Coronary artery (tissue), 2 donors: ENCODE data around the gene MLX.
A peak's percentile ranks its signal among the peaks of the same experiment; 100 is the strongest.
"Not testable (repeated sequence)": the region's sequence is repeated elsewhere in the genome, so short reads cannot be mapped to it uniquely, and the experiment has no call there.

ENCODE experiments used
- DNase-seq: peaks from one replicate; pipeline ENCODE4 v3.0.0-alpha.2; 2017; ENCODE audit warnings: low spot score
- H3K27ac ChIP-seq, 2 donors: fragments of 200-600 bp; sonication (generic); one replicate each; pipeline ENCODE4 v1.5.1; 2016 to 2019
- H3K4me3 ChIP-seq: fragments of 200-600 bp; sonication (generic); 2 replicates; pipeline ENCODE4 v1.5.1; 2016; ENCODE audit warnings: mild to moderate bottlenecking, moderate library complexity
- CTCF ChIP-seq: fragments of 200-600 bp; sonication (generic); IDR thresholded peaks from one replicate; pipeline ENCODE4 v1.5.1; 2019; ENCODE audit warnings: antibody characterized with exemption

Gene MLX

GRCh38 chr17:42609182-42609813, 42.4 kb downstream of the MLX start, which contains the start of the genes RETREG3 and TUBG1:
Gene RETREG3 (minus strand): TSS chr17:42609374. CDS start chr17:42609324, 50 bp downstream.
Gene TUBG1 (plus strand): TSS chr17:42609683. CDS start chr17:42609738, 55 bp downstream.
- H3K27ac ChIP-seq = peak within 1 kb of the TSS; percentile 81 to 98
- TF ChIP-seq CTCF = no peak
- H3K4me3 ChIP-seq = peak within 1 kb of the TSS; percentile 98
- peak; percentile 99 for DNase-seq

DNA sequence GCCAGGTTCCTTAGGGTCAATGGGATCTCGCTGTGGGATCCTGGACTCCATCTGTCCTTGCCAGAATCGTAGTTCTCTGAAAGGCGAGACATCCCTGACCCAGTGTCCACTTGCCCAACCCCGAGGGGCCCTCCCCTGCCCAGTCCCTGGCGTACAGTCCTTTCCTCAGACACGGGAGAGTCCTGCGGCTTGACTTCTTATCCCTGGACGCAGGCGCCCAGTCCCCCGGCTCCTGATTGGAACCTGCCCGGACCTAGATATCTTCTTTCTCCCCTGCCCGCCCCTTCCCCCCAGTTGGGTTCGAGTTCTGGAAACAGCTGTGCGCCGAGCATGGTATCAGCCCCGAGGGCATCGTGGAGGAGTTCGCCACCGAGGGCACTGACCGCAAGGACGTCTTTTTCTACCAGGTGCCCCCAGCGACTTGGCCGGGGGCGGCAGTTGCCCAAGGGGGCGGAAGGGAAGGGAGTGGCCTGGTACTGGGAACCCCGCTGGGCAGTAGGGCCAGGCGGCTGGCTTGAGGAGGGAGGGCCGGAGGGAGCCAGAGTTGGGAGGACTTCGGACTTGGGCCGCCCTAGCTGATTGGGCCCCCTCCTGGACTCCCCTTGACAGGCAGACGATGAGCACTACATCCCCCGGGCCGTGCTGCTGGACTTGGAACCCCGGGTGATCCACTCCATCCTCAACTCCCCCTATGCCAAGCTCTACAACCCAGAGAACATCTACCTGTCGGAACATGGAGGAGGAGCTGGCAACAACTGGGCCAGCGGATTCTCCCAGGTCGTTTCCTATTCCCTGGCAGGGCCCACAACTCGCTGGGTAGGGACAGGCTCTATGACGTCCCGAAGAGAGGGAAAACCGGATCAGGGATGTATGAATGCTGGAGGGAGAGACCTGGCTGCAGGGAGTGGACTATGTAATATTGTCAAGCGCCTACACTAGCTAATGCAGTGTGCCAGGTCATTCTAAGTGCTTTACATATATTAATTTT, 43.2 kb downstream of the MLX start:
- Histone ChIP-seq H3K27ac (peak overlapping the region; percentile 55 to 88), H3K4me3 (peak overlapping the region; percentile 98)
- peak; percentile 86 for DNase-seq

- TF ChIP-seq CTCF = no peak
- DNase-seq = no peak
- H3K27ac ChIP-seq = no peak overlapping the region
- no peak overlapping the region for H3K4me3 ChIP-seq
Measured at GRCh38 chr17:42612013-42612412, 45.1 kb downstream of the MLX start.

DNA sequence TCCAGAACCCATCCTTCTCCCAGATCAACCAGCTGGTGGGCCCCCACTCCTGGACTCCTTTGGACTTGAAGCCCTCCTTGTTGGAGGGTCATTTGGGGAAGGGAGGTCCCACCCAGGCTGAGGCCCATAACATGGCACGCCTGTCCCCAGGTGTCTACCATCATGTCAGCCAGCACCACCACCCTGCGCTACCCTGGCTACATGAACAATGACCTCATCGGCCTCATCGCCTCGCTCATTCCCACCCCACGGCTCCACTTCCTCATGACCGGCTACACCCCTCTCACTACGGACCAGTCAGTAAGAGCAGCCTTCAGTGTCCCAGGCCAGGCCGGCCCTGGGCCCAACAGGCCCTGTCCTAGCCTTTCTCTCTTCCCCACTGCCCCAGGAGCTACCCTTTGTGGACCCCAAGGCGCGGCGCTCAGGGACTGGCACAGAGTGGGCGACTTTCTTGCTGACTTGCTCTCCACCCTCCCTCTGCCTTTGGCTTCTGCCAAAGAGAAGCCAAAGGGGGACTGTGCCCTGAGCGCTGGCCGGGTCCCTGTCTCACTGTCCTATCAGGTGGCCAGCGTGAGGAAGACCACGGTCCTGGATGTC, 46.9 kb downstream of the MLX start:
- H3K27ac ChIP-seq = no peak overlapping the region
- DNase-seq = no peak
- no peak overlapping the region for H3K4me3 ChIP-seq
- TF ChIP-seq CTCF = no peak

DNA sequence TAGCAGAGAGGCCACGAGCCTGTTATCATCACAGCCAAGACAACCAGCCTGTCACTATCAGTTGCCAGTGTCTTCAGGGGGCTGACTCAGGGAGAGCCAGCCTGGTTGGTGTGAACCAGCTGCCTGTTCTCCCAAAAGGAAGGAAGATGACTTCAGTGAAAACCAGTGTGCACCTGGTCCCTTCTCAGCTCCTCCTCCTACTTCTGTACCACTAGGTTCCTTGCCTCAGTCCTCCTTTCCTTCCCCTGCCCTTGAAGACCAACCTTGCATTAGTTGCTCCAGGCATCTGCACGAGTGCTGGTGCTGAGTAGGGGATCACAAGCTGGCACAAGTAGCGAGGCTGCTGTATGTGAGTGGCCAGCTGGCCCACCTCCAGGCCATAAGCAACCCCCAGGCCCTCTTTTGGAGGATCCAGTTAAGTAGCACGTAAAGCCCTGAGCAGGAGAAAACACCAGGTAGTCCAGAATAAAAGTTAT, 51.1 kb downstream of the MLX start:
- DNase-seq = no peak
- no peak overlapping the region for H3K27ac ChIP-seq
- no peak for TF ChIP-seq CTCF
- H3K4me3 ChIP-seq = no peak overlapping the region

DNA sequence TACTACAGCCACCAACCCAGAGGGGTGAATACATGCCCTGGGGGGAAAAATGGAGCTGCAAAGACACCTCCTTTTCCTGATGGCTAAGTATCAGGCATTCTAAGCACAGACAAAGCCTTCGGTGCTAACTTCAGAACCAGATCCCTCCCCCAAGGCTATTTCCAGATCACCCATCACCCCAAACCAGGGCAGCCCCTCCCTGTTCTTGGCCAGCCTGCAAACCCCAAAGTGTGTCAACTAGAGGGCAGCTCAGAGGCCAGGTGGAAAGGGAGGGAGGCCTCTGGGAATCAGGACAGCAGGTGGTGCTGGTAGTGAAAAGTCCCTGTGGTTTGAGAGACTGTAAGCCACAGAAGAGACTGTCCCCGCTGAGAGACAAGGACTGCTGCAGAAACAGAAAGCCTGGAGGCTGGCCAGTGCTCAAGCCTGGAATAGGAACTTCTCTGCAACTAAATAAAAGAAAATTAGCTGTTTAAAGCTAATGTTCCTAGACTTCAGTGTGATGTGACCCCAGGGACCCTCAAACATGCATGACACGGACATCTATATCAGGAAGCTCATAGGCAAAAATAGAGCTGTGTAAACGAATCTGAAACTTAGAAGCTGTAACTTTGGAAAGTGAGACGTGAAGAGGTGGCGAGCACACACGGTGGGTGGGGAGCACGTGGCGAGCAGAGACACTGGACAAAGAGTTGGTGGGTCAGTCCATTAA, 51.7 kb downstream of the MLX start:
- no peak for TF ChIP-seq CTCF
- Histone ChIP-seq H3K27ac (no peak overlapping the region), H3K4me3 (no peak overlapping the region)
- DNase-seq = no peak

DNA sequence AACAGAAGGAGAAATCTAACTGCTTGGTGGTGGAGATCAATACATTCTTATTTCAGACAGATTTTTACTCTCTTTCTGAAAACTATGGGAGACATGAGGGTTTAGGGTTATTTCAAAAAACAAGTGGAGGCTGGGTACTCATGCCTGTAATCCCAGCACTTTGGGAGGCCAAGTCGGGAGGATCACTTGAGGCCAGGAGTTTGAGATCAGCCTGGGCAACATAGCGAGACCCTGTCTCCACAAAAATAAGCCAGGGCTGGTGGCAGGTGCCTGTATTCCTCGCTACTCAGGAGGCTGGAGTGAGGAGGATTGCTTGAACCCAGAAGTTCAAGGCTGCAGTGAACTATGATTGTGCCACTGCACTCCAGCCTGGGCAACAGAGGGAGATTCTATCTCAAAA, 55.1 kb downstream of the MLX start:
- not testable (repeated sequence) for H3K4me3 ChIP-seq, H3K27ac ChIP-seq, DNase-seq
